GM12878 (cell line): ENCODE results near the gene IMMP2L.

Experiments used
- BMI1 ChIP-seq: fragments of 450-650 bp; IDR thresholded peaks from 2 replicates; pipeline ENCODE4 v1.6.1; 2016; ENCODE audit warnings: mild to moderate bottlenecking, moderate library complexity, borderline replicate concordance
- FOS ChIP-seq: IDR thresholded peaks from 3 replicates; pipeline ENCODE4 v1.6.1; 2011; ENCODE audit warnings: borderline replicate concordance; ENCODE audit not compliant: insufficient read length; ENCODE audit errors: extremely low read depth
- HDAC2 ChIP-seq: fragments of 200-600 bp; sonication (generic); IDR thresholded peaks from 2 replicates; pipeline ENCODE4 v1.6.1; 2017
- MAX ChIP-seq: IDR thresholded peaks from 2 replicates; pipeline ENCODE4 v1.6.1; 2012; ENCODE audit warnings: low read depth, low read length, improper control_type of control experiment
- MXI1 ChIP-seq: fragments of 150-350 bp; IDR thresholded peaks from 2 replicates; pipeline ENCODE4 v1.6.1; 2011; ENCODE audit warnings: low read depth, mild to moderate bottlenecking, inconsistent platforms, low read length, improper control_type of control experiment
- NFYA ChIP-seq: IDR thresholded peaks from 2 replicates; pipeline ENCODE4 v1.6.1; 2011; ENCODE audit warnings: low read depth, mild to moderate bottlenecking, low read length, improper control_type of control experiment, borderline replicate concordance
- POLR2A ChIP-seq: IDR thresholded peaks from 2 replicates; pipeline ENCODE4 v1.6.1; 2011; ENCODE audit warnings: low read depth, mild to moderate bottlenecking, low read length
- SREBF2 ChIP-seq: IDR thresholded peaks from 2 replicates; pipeline ENCODE4 v1.6.1; 2012; ENCODE audit warnings: mild to moderate bottlenecking, low read length
- SUPT20H ChIP-seq: IDR thresholded peaks from 2 replicates; pipeline ENCODE4 v1.6.1; 2011; ENCODE audit warnings: low read depth, mild to moderate bottlenecking, low read length, moderate library complexity, borderline replicate concordance; ENCODE audit not compliant: control insufficient read depth
- TCF12 ChIP-seq: IDR thresholded peaks from 2 replicates; pipeline ENCODE4 v1.6.1; 2011; ENCODE audit warnings: low read depth, mild to moderate bottlenecking, low read length
- YY1 ChIP-seq: IDR thresholded peaks from 2 replicates; pipeline ENCODE4 v1.6.1; 2011; ENCODE audit warnings: low read depth, mild to moderate bottlenecking, low read length
- TF ChIP-seq, protein P1 (sequence below), 3 experiments: IDR thresholded peaks in 2 of 3; conservative IDR thresholded peaks in 1 of 3; 2 replicates each; pipeline ENCODE4 v1.5.1; 2011; ENCODE audit warnings: low read depth in 3 of 3, low read length in 3 of 3, mild to moderate bottlenecking in 3 of 3, control low read depth in 2 of 3, moderate library complexity in 2 of 3, inconsistent platforms in 1 of 3, mixed read lengths in 1 of 3; ENCODE audit not compliant: control insufficient read depth in 2 of 3, insufficient read depth in 1 of 3; ENCODE audit errors: extremely low read depth in 1 of 3
- TF ChIP-seq, protein P2 (sequence below): IDR thresholded peaks from 2 replicates; pipeline ENCODE4 v1.6.1; 2012; ENCODE audit warnings: mild to moderate bottlenecking, low read depth, low read length

- TF ChIP-seq BMI1: no peak
- TF ChIP-seq POLR2A: no peak
- no peak for TF ChIP-seq TCF12
- no peak for TF ChIP-seq MXI1
- no peak for TF ChIP-seq SREBF2
- TF ChIP-seq, protein P1, sequence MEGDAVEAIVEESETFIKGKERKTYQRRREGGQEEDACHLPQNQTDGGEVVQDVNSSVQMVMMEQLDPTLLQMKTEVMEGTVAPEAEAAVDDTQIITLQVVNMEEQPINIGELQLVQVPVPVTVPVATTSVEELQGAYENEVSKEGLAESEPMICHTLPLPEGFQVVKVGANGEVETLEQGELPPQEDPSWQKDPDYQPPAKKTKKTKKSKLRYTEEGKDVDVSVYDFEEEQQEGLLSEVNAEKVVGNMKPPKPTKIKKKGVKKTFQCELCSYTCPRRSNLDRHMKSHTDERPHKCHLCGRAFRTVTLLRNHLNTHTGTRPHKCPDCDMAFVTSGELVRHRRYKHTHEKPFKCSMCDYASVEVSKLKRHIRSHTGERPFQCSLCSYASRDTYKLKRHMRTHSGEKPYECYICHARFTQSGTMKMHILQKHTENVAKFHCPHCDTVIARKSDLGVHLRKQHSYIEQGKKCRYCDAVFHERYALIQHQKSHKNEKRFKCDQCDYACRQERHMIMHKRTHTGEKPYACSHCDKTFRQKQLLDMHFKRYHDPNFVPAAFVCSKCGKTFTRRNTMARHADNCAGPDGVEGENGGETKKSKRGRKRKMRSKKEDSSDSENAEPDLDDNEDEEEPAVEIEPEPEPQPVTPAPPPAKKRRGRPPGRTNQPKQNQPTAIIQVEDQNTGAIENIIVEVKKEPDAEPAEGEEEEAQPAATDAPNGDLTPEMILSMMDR (IDR thresholded peaks at IDR 0.05 in 2 of 3, conservative IDR thresholded peaks at IDR 0.05 in 1 of 3; ENCODE audit: control insufficient read depth in 2 of 3, extremely low read depth in 1 of 3, insufficient read depth in 1 of 3, low read depth in 3 of 3, low read length in 3 of 3): no peak
- TF ChIP-seq, protein P2, sequence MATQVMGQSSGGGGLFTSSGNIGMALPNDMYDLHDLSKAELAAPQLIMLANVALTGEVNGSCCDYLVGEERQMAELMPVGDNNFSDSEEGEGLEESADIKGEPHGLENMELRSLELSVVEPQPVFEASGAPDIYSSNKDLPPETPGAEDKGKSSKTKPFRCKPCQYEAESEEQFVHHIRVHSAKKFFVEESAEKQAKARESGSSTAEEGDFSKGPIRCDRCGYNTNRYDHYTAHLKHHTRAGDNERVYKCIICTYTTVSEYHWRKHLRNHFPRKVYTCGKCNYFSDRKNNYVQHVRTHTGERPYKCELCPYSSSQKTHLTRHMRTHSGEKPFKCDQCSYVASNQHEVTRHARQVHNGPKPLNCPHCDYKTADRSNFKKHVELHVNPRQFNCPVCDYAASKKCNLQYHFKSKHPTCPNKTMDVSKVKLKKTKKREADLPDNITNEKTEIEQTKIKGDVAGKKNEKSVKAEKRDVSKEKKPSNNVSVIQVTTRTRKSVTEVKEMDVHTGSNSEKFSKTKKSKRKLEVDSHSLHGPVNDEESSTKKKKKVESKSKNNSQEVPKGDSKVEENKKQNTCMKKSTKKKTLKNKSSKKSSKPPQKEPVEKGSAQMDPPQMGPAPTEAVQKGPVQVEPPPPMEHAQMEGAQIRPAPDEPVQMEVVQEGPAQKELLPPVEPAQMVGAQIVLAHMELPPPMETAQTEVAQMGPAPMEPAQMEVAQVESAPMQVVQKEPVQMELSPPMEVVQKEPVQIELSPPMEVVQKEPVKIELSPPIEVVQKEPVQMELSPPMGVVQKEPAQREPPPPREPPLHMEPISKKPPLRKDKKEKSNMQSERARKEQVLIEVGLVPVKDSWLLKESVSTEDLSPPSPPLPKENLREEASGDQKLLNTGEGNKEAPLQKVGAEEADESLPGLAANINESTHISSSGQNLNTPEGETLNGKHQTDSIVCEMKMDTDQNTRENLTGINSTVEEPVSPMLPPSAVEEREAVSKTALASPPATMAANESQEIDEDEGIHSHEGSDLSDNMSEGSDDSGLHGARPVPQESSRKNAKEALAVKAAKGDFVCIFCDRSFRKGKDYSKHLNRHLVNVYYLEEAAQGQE: no peak
- TF ChIP-seq YY1: no peak
- TF ChIP-seq FOS: no peak
- no peak for TF ChIP-seq HDAC2
- TF ChIP-seq MAX: no peak
- TF ChIP-seq NFYA: no peak
- no peak for TF ChIP-seq SUPT20H
Measured at GRCh38 chr7:111101856-111102646, 460.2 kb downstream of the IMMP2L start.
